NB4 (cell line): ENCODE data around the gene HYCC1.

Experiments
- DNase-seq: peaks from one replicate; pipeline ENCODE4 v3.0.0; 2010; ENCODE audit warnings: low read depth
- H3K4me3 ChIP-seq: one replicate; pipeline ENCODE4 v1.5.1; 2011; ENCODE audit warnings: mild to moderate bottlenecking, low read depth, low read length, moderate library complexity
- MYC ChIP-seq: IDR thresholded peaks from 2 replicates; pipeline ENCODE4 v1.6.1; 2011; ENCODE audit warnings: low read depth, low read length
- POLR2A ChIP-seq: IDR thresholded peaks from 2 replicates; pipeline ENCODE4 v1.6.1; 2011; ENCODE audit warnings: mild to moderate bottlenecking; ENCODE audit not compliant: insufficient read length; ENCODE audit errors: extremely low read depth
- TF ChIP-seq, protein P1 (sequence below): IDR thresholded peaks from 2 replicates; pipeline ENCODE4 v1.6.1; 2011; ENCODE audit warnings: low read depth, low read length
- TF ChIP-seq, protein P2 (sequence below): IDR thresholded peaks from one replicate; pipeline ENCODE4 v1.5.1; 2012; ENCODE audit warnings: low read depth, low read length

Gene HYCC1

DNA sequence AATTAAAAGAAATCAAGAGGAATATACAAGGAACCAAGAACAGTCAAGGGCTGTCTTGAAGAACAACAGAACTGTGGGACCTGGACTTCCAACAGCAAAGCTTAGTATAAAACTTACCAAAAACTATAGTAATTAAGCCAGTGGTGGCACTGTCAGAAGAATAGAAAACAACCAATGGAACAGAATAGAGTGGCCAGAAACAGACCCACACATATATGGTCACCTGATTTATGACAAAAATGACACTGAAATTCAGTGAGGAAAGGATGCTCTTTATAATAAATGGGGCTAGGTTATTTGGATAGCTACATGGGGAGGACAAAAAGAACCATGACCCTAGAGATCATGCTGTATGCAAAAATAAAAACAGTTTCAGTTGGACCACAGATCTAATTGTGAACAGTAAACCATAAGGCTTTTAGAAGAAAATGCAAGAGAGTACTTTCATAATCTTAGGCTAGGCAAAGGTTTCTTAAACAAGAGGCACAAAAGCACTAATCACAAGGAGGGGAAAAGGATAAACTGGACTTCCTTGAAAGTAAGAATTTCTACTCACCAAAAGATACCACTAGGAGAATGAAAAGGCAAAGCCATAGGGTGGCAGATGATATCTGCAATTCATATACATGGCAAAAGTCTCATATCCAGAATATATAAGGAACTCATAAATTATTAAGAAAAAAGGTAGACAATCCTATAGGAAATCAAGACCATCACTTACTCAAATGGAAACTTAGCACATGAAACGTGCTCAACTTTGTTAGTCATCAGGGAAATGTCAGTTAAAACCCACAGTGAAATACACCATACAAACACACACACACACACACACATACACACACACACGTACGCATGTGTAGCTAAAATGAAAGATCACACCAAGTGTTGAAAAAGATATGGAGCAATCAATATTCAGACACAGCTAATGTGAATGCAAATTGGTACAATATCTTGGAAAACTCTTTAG is 20.8 kb downstream of the HYCC1 start:
- DNase-seq: no peak
- TF ChIP-seq MYC (no peak), POLR2A (no peak)
- TF ChIP-seq, protein P1, sequence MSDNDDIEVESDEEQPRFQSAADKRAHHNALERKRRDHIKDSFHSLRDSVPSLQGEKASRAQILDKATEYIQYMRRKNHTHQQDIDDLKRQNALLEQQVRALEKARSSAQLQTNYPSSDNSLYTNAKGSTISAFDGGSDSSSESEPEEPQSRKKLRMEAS: no peak
- TF ChIP-seq, protein P2, sequence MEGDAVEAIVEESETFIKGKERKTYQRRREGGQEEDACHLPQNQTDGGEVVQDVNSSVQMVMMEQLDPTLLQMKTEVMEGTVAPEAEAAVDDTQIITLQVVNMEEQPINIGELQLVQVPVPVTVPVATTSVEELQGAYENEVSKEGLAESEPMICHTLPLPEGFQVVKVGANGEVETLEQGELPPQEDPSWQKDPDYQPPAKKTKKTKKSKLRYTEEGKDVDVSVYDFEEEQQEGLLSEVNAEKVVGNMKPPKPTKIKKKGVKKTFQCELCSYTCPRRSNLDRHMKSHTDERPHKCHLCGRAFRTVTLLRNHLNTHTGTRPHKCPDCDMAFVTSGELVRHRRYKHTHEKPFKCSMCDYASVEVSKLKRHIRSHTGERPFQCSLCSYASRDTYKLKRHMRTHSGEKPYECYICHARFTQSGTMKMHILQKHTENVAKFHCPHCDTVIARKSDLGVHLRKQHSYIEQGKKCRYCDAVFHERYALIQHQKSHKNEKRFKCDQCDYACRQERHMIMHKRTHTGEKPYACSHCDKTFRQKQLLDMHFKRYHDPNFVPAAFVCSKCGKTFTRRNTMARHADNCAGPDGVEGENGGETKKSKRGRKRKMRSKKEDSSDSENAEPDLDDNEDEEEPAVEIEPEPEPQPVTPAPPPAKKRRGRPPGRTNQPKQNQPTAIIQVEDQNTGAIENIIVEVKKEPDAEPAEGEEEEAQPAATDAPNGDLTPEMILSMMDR: no peak
- H3K4me3 ChIP-seq: no peak overlapping the region

DNA sequence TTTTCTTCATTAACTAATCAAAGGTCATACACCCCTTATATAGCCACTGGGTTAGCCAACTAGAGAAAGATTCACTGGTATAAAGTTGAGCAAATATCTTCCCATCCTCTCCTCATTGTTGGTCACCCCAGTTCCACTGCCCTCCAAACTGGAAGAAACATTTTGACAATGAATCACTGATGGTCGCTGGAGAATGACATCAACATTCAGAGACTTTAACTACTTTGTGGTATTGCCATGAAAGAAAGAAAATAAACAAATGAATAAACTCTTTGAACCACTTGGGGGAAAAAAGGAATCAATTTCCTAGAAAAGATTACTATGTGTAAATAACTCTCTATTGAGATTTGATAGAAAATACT is 23.4 kb downstream of the HYCC1 start:
- no peak for DNase-seq
- no peak overlapping the region for H3K4me3 ChIP-seq
- TF ChIP-seq, protein P1: no peak
- TF ChIP-seq POLR2A (no peak), MYC (no peak)
- TF ChIP-seq, protein P2: no peak

DNA sequence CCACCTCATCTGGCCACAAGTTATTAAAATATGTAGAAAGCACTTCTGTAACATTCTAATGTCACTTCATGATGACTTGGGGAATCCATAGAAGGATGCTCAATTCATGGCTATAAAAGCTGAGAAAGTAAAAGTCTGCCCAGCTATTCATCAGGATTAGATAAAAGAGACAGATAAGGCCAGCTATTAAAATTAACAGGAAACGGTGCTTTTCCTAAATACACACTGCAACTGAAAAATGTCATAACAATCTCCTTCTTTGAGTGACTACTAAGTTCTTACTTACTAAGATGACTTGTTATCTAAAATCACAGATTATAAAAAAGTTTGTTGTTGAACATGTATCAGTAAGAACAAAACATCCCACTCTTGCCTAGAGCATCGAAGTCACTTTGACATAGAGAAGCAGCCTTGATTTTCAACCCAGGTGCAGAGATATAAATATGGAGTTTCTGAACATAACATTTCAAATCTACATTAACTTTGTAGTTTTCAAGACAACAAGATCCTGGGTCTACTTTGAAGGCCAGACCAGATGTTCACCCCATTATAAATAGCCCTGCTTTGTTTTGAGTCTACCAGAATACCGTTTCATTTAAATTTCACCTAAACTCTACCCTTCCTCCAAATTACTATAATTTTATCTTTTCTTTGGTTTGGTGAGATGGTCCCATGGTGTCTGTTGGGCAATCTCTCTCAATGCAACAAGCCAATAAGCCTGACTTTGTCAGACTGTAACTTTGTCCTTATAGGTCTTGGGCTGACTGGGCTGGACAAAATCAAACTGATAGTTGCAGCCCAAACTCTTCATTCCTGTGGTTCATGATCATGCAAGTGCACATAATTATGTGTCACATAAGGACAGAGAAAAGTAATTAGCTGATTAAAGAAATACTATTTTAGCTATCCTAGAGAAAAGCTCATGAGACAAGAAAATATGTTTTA is 24.0 kb downstream of the HYCC1 start:
- H3K4me3 ChIP-seq: no peak overlapping the region
- TF ChIP-seq, protein P1: no peak
- TF ChIP-seq, protein P2: no peak
- no peak for TF ChIP-seq POLR2A
- no peak for TF ChIP-seq MYC
- no peak for DNase-seq

DNA sequence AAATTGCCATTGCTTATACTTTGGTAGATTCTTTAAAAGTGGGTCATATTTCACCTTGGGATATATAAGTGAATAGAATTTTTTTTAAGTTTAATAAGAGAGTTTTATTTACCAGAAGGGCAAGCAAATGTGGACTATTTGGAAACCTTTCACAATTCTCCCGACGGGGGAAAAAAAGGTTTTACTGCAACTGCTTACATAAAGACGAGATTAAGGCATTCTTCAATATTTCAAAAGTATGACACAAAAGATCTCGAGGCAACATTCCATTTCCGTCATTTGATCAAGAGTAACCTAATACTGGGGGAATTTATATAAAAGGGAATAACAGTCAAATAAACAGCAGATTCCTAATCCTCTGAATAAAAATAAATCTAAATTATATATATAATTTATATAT is 28.5 kb downstream of the HYCC1 start:
- no peak for TF ChIP-seq MYC
- TF ChIP-seq, protein P2: no peak
- TF ChIP-seq POLR2A: no peak
- TF ChIP-seq, protein P1: no peak
- no peak for DNase-seq
- H3K4me3 ChIP-seq: no peak overlapping the region

DNA sequence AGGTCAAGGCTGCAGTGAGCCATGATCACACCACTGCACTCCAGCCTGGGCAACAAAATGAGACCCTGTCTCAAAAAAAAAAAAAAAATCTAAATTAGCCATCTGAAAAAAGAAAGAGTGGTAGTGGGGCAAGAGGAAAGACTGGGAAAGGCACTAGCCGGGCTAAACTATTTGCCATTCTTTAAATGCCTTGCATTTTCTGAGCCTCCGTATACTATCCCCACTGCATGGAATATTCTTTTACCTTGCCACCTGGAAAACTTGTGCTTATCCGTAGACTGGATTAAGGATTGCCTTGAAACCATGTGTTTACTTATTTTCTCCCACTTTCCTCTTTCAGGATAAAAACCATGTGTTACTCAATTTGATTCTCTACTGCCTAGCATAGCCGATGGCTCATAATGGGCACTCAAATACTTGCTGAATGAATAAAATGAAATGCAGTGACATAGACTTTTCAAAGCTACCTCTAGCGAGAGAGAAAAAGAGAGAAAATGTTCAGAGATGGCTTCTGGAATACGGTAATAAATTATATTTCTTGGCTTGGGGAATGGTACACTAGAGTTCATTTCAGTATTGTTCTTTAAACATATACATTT is 30.6 kb downstream of the HYCC1 start:
- no peak overlapping the region for H3K4me3 ChIP-seq
- DNase-seq: no peak
- TF ChIP-seq MYC: no peak
- TF ChIP-seq, protein P1: no peak
- no peak for TF ChIP-seq POLR2A
- TF ChIP-seq, protein P2: no peak
